IPS-15b (cell line): ENCODE measurements around the gene ADAMTSL1.

ENCODE experiments used
- H3K27me3 ChIP-seq: one replicate; pipeline ENCODE4 v1.6.1; 2013; ENCODE audit warnings: low read length; ENCODE audit not compliant: control insufficient read depth, insufficient read depth
- H3K36me3 ChIP-seq: one replicate; pipeline ENCODE4 v1.6.1; 2013; ENCODE audit warnings: low read length; ENCODE audit not compliant: control insufficient read depth, insufficient read depth
- H3K4me1 ChIP-seq: one replicate; pipeline ENCODE4 v1.6.1; 2013; ENCODE audit warnings: mild to moderate bottlenecking, low read length; ENCODE audit not compliant: control insufficient read depth, insufficient read depth
- H3K4me3 ChIP-seq: one replicate; pipeline ENCODE4 v1.5.1; 2013; ENCODE audit warnings: low read depth, low read length
- H3K9ac ChIP-seq: one replicate; pipeline ENCODE4 v1.6.1; 2013; ENCODE audit warnings: low read depth, mild to moderate bottlenecking, low read length
- H3K9me3 ChIP-seq: one replicate; pipeline ENCODE4 v1.6.1; 2013; ENCODE audit warnings: mild to moderate bottlenecking, low read length; ENCODE audit not compliant: control insufficient read depth, insufficient read depth

Gene ADAMTSL1

GRCh38 chr9:18905883-18906629 is 432.1 kb downstream of the ADAMTSL1 start:
- Histone ChIP-seq H3K27me3 (no peaks in the 10 kb centered on the region), H3K36me3 (no peaks in the 10 kb centered on the region), H3K9me3 (no peaks in the 10 kb centered on the region), H3K4me1 (no peaks in the 10 kb centered on the region), H3K9ac (no peak overlapping the region), H3K4me3 (no peak overlapping the region)

- Histone ChIP-seq H3K4me3 (no peak overlapping the region), H3K4me1 (no peaks in the 10 kb centered on the region), H3K36me3 (no peaks in the 10 kb centered on the region), H3K9me3 (no peaks in the 10 kb centered on the region), H3K9ac (no peak overlapping the region), H3K27me3 (no peaks in the 10 kb centered on the region)
These were observed 432.9 kb downstream of the ADAMTSL1 start for GRCh38 chr9:18906656-18907395.

GRCh38 chr9:18907927-18908625 is 434.1 kb downstream of the ADAMTSL1 start:
- Histone ChIP-seq H3K9me3 (no peaks in the 10 kb centered on the region), H3K4me3 (no peak overlapping the region), H3K4me1 (no peaks in the 10 kb centered on the region), H3K27me3 (no peaks in the 10 kb centered on the region), H3K9ac (no peak overlapping the region), H3K36me3 (no peaks in the 10 kb centered on the region)

- no peaks in the 10 kb centered on the region for H3K9me3 ChIP-seq
These were observed 435.4 kb downstream of the ADAMTSL1 start for GRCh38 chr9:18909140-18910018.

GRCh38 chr9:18910435-18910834 is 436.5 kb downstream of the ADAMTSL1 start:
- Histone ChIP-seq H3K9ac (no peak overlapping the region), H3K4me3 (no peak overlapping the region), H3K27me3 (no peaks in the 10 kb centered on the region), H3K4me1 (no peaks in the 10 kb centered on the region), H3K36me3 (no peaks in the 10 kb centered on the region), H3K9me3 (no peaks in the 10 kb centered on the region)

More at GRCh38 chr9:18909140-18910018, 435.4 kb downstream of the ADAMTSL1 start:
- no peaks in the 10 kb centered on the region for H3K4me1 ChIP-seq
- H3K27me3 ChIP-seq, result no peaks in the 10 kb centered on the region
- no peaks in the 10 kb centered on the region for H3K36me3 ChIP-seq
- H3K4me3 ChIP-seq, result no peak overlapping the region
- H3K9ac ChIP-seq, result no peak overlapping the region

- Histone ChIP-seq H3K4me1 (no peaks in the 10 kb centered on the region), H3K9me3 (no peaks in the 10 kb centered on the region), H3K36me3 (no peaks in the 10 kb centered on the region), H3K4me3 (no peak overlapping the region), H3K27me3 (no peaks in the 10 kb centered on the region), H3K9ac (no peak overlapping the region)
These were observed 437.0 kb downstream of the ADAMTSL1 start for GRCh38 chr9:18910916-18911315.

- Histone ChIP-seq H3K4me3 (no peak overlapping the region), H3K9ac (no peak overlapping the region), H3K4me1 (no peaks in the 10 kb centered on the region)
These were observed 437.9 kb downstream of the ADAMTSL1 start for GRCh38 chr9:18911714-18912342.

GRCh38 chr9:18920141-18921084 is 446.5 kb downstream of the ADAMTSL1 start:
- no peaks in the 10 kb centered on the region for H3K9me3 ChIP-seq
- H3K36me3 ChIP-seq, result no peaks in the 10 kb centered on the region
- no peak overlapping the region for H3K4me3 ChIP-seq
- no peak overlapping the region for H3K9ac ChIP-seq
- H3K4me1 ChIP-seq, result no peaks in the 10 kb centered on the region
- no peaks in the 10 kb centered on the region for H3K27me3 ChIP-seq

More at GRCh38 chr9:18911714-18912342, 437.9 kb downstream of the ADAMTSL1 start:
- H3K27me3 ChIP-seq, result no peaks in the 10 kb centered on the region
- no peaks in the 10 kb centered on the region for H3K9me3 ChIP-seq
- H3K36me3 ChIP-seq, result no peaks in the 10 kb centered on the region

GRCh38 chr9:18921366-18922075 is 447.6 kb downstream of the ADAMTSL1 start:
- no peaks in the 10 kb centered on the region for H3K36me3 ChIP-seq
- no peaks in the 10 kb centered on the region for H3K27me3 ChIP-seq
- no peaks in the 10 kb centered on the region for H3K4me1 ChIP-seq
- no peaks in the 10 kb centered on the region for H3K9me3 ChIP-seq
- H3K9ac ChIP-seq, result no peak overlapping the region
- H3K4me3 ChIP-seq, result no peak overlapping the region
